Measurements from ENCODE around the gene LRRC57.
"Not testable (repeated sequence)": the region's sequence is repeated elsewhere in the genome, so short reads cannot be mapped to it uniquely, and the experiment has no call there.

Gene LRRC57

GRCh38 chr15:42578984-42579537 lies 30.5 kb upstream of the LRRC57 start:
- DNase-seq (ENCODE audit: insufficient read length) (no peak), FAIRE-seq (no peak)
- TF ChIP-seq POLR2A (IDR thresholded peaks at IDR 0.05; ENCODE audit: low read depth, low read length) (no peak), POLR2AphosphoS5 (IDR thresholded peaks at IDR 0.05; ENCODE audit: low read depth, low read length) (no peak), TAF1 (IDR thresholded peaks at IDR 0.05; ENCODE audit: borderline replicate concordance, low read depth, low read length) (no peak)

- no peak for DNase-seq (ENCODE audit: insufficient read length)
- FAIRE-seq: no peak
- no peak for TF ChIP-seq TAF1 (IDR thresholded peaks at IDR 0.05; ENCODE audit: borderline replicate concordance, low read depth, low read length)
- no peak for TF ChIP-seq POLR2AphosphoS5 (IDR thresholded peaks at IDR 0.05; ENCODE audit: low read depth, low read length)
- TF ChIP-seq POLR2A (IDR thresholded peaks at IDR 0.05; ENCODE audit: low read depth, low read length): no peak
These were observed 29.0 kb upstream of the LRRC57 start for GRCh38 chr15:42577514-42578031.

GRCh38 chr15:42576776-42577175 lies 28.2 kb upstream of the LRRC57 start:
- FAIRE-seq: no peak
- no peak for DNase-seq (ENCODE audit: insufficient read length)

GRCh38 chr15:42576040-42576594 lies 27.5 kb upstream of the LRRC57 start:
- FAIRE-seq: no peak
- no peak for DNase-seq (ENCODE audit: insufficient read length)

More at GRCh38 chr15:42576776-42577175, 28.2 kb upstream of the LRRC57 start:
- TF ChIP-seq POLR2AphosphoS5 (IDR thresholded peaks at IDR 0.05; ENCODE audit: low read depth, low read length): no peak
- TF ChIP-seq TAF1 (IDR thresholded peaks at IDR 0.05; ENCODE audit: borderline replicate concordance, low read depth, low read length): no peak
- no peak for TF ChIP-seq POLR2A (IDR thresholded peaks at IDR 0.05; ENCODE audit: low read depth, low read length)

GRCh38 chr15:42575188-42576039 lies 26.8 kb upstream of the LRRC57 start, which contains the start of gene STARD9:
Gene STARD9, plus strand, starts transcription at chr15:42575606. Its CDS starts 110 bp downstream, at chr15:42575716.
- DNase-seq (ENCODE audit: insufficient read length) (peak; percentile 90), FAIRE-seq (peak; percentile 91)
- TF ChIP-seq POLR2AphosphoS5 (IDR thresholded peaks at IDR 0.05; ENCODE audit: low read depth, low read length) (peak; percentile 79), POLR2A (IDR thresholded peaks at IDR 0.05; ENCODE audit: low read depth, low read length) (peak; percentile 90), TAF1 (IDR thresholded peaks at IDR 0.05; ENCODE audit: borderline replicate concordance, low read depth, low read length) (no peak)

More at GRCh38 chr15:42576040-42576594, 27.5 kb upstream of the LRRC57 start:
- TF ChIP-seq TAF1 (IDR thresholded peaks at IDR 0.05; ENCODE audit: borderline replicate concordance, low read depth, low read length): no peak
- TF ChIP-seq POLR2A (IDR thresholded peaks at IDR 0.05; ENCODE audit: low read depth, low read length): no peak
- TF ChIP-seq POLR2AphosphoS5 (IDR thresholded peaks at IDR 0.05; ENCODE audit: low read depth, low read length): no peak

GRCh38 chr15:42558739-42559138 lies 10.1 kb upstream of the LRRC57 start:
- DNase-seq (ENCODE audit: insufficient read length) (no peak), FAIRE-seq (no peak)
- TF ChIP-seq POLR2AphosphoS5 (IDR thresholded peaks at IDR 0.05; ENCODE audit: low read depth, low read length) (no peak), TAF1 (IDR thresholded peaks at IDR 0.05; ENCODE audit: borderline replicate concordance, low read depth, low read length) (no peak), POLR2A (IDR thresholded peaks at IDR 0.05; ENCODE audit: low read depth, low read length) (no peak)

- DNase-seq (ENCODE audit: insufficient read length); FAIRE-seq: not testable (repeated sequence)
These were observed 8.1 kb upstream of the LRRC57 start for GRCh38 chr15:42556550-42557207.

- TF ChIP-seq POLR2AphosphoS5 (IDR thresholded peaks at IDR 0.05; ENCODE audit: low read depth, low read length): no peak
- FAIRE-seq (no peak), DNase-seq (ENCODE audit: insufficient read length) (no peak)
These were observed 5.0 kb upstream of the LRRC57 start for GRCh38 chr15:42553554-42553953.

GRCh38 chr15:42549741-42550392 lies 1.3 kb upstream of the LRRC57 start:
- FAIRE-seq (no peak), DNase-seq (ENCODE audit: insufficient read length) (no peak)
- TF ChIP-seq POLR2A (IDR thresholded peaks at IDR 0.05; ENCODE audit: low read depth, low read length) (no peak), TAF1 (IDR thresholded peaks at IDR 0.05; ENCODE audit: borderline replicate concordance, low read depth, low read length) (no peak), POLR2AphosphoS5 (IDR thresholded peaks at IDR 0.05; ENCODE audit: low read depth, low read length) (no peak)

- peak; percentile 46 for FAIRE-seq
These were observed 469 bp upstream of the LRRC57 start for GRCh38 chr15:42549032-42549491.

GRCh38 chr15:42547918-42548248 lies 710 bp downstream of the LRRC57 start:
- no peak for DNase-seq (ENCODE audit: insufficient read length)
- peak; percentile 57 for FAIRE-seq
- no peak for TF ChIP-seq TAF1 (IDR thresholded peaks at IDR 0.05; ENCODE audit: borderline replicate concordance, low read depth, low read length)
- no peak for TF ChIP-seq POLR2AphosphoS5 (IDR thresholded peaks at IDR 0.05; ENCODE audit: low read depth, low read length)
- TF ChIP-seq POLR2A (IDR thresholded peaks at IDR 0.05; ENCODE audit: low read depth, low read length): no peak

More at GRCh38 chr15:42549032-42549491, 469 bp upstream of the LRRC57 start:
- DNase-seq (ENCODE audit: insufficient read length): peak; percentile 23
- TF ChIP-seq TAF1 (IDR thresholded peaks at IDR 0.05; ENCODE audit: borderline replicate concordance, low read depth, low read length) (no peak), POLR2A (IDR thresholded peaks at IDR 0.05; ENCODE audit: low read depth, low read length) (no peak), POLR2AphosphoS5 (IDR thresholded peaks at IDR 0.05; ENCODE audit: low read depth, low read length) (no peak)

All from GM12892 (cell line).